OCI-LY1 (cell line): Measurements from ENCODE around the gene SPSB4.

ENCODE experiments used
- EZH2 ChIP-seq: fragments of 200-600 bp; sonication (generic), shearing (Covaris generic); IDR thresholded peaks from 2 replicates; pipeline ENCODE4 v1.8.0; 2017; ENCODE audit warnings: borderline replicate concordance, mixed run types, mild to moderate bottlenecking, antibody characterized with exemption, low read length, moderate library complexity, mixed read lengths
- TF ChIP-seq, protein P1 (sequence below): fragments of 200-600 bp; sonication (generic), shearing (Covaris generic); IDR thresholded peaks from 2 replicates; pipeline ENCODE4 v1.5.1; 2017; ENCODE audit warnings: mild to moderate bottlenecking, antibody characterized with exemption, low read length, moderate library complexity, mixed read lengths

GRCh38 chr3:141073580-141073979, 22.4 kb downstream of the SPSB4 start:
- TF ChIP-seq, protein P1, sequence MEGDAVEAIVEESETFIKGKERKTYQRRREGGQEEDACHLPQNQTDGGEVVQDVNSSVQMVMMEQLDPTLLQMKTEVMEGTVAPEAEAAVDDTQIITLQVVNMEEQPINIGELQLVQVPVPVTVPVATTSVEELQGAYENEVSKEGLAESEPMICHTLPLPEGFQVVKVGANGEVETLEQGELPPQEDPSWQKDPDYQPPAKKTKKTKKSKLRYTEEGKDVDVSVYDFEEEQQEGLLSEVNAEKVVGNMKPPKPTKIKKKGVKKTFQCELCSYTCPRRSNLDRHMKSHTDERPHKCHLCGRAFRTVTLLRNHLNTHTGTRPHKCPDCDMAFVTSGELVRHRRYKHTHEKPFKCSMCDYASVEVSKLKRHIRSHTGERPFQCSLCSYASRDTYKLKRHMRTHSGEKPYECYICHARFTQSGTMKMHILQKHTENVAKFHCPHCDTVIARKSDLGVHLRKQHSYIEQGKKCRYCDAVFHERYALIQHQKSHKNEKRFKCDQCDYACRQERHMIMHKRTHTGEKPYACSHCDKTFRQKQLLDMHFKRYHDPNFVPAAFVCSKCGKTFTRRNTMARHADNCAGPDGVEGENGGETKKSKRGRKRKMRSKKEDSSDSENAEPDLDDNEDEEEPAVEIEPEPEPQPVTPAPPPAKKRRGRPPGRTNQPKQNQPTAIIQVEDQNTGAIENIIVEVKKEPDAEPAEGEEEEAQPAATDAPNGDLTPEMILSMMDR, result no peak
- TF ChIP-seq EZH2, result no peak
